HG03575 (cell line): Measurements from ENCODE around the gene CIAPIN1.

Source experiments
- ATAC-seq: cut with Tn5 transposase; IDR thresholded peaks from one replicate; pipeline ENCODE4 v1.9.1; 2021; ENCODE audit not compliant: unreplicated experiment, insufficient number of reproducible peaks, low FRiP score; ENCODE audit errors: extremely low read depth

CIAPIN1 gene

GRCh38 chr16:57477531-57478202, 30.5 kb upstream of the CIAPIN1 start:
- no peak for ATAC-seq

GRCh38 chr16:57476546-57477410, 29.6 kb upstream of the CIAPIN1 start:
- ATAC-seq: no peak

GRCh38 chr16:57475711-57476339, 28.6 kb upstream of the CIAPIN1 start:
- peak; percentile 79 for ATAC-seq

- no peak for ATAC-seq
Measured at GRCh38 chr16:57474671-57475661, 27.8 kb upstream of the CIAPIN1 start.

- no peak for ATAC-seq
Measured at GRCh38 chr16:57473906-57474305, 26.7 kb upstream of the CIAPIN1 start.

- ATAC-seq: no peak
Measured at GRCh38 chr16:57473176-57473840, 26.1 kb upstream of the CIAPIN1 start.

- no peak for ATAC-seq
Measured at GRCh38 chr16:57472665-57473060, 25.5 kb upstream of the CIAPIN1 start.

- no peak for ATAC-seq
Measured at GRCh38 chr16:57471852-57472664, 24.9 kb upstream of the CIAPIN1 start.

- ATAC-seq: no peak
Measured at GRCh38 chr16:57471209-57471608, 24.0 kb upstream of the CIAPIN1 start.

- no peak for ATAC-seq
Measured at GRCh38 chr16:57470711-57471110, 23.5 kb upstream of the CIAPIN1 start.

- no peak for ATAC-seq
Measured at GRCh38 chr16:57469917-57470470, 22.8 kb upstream of the CIAPIN1 start.

GRCh38 chr16:57469046-57469445, 21.9 kb upstream of the CIAPIN1 start:
- ATAC-seq: no peak

- no peak for ATAC-seq
Measured at GRCh38 chr16:57468346-57468745, 21.2 kb upstream of the CIAPIN1 start.

GRCh38 chr16:57464523-57464922, 17.3 kb upstream of the CIAPIN1 start:
- ATAC-seq: no peak

GRCh38 chr16:57462978-57463362, 15.8 kb upstream of the CIAPIN1 start:
- ATAC-seq: no peak

- no peak for ATAC-seq
Measured at GRCh38 chr16:57462209-57462977, 15.2 kb upstream of the CIAPIN1 start, which contains the start of gene POLR2C. Gene POLR2C (plus strand): TSS chr16:57462679. CDS start chr16:57462725, 46 bp downstream.
